IPS DF 4.7 (cell line): ENCODE data around the gene PLEKHA4.
"Not testable (repeated sequence)": the region's sequence is repeated elsewhere in the genome, so short reads cannot be mapped to it uniquely, and the experiment has no call there.

Experiments
- DNase-seq: peaks from one replicate; pipeline ENCODE4 v3.0.0-alpha.2; 2013; ENCODE audit warnings: low spot score; ENCODE audit errors: extremely low read depth

PLEKHA4 gene

DNA sequence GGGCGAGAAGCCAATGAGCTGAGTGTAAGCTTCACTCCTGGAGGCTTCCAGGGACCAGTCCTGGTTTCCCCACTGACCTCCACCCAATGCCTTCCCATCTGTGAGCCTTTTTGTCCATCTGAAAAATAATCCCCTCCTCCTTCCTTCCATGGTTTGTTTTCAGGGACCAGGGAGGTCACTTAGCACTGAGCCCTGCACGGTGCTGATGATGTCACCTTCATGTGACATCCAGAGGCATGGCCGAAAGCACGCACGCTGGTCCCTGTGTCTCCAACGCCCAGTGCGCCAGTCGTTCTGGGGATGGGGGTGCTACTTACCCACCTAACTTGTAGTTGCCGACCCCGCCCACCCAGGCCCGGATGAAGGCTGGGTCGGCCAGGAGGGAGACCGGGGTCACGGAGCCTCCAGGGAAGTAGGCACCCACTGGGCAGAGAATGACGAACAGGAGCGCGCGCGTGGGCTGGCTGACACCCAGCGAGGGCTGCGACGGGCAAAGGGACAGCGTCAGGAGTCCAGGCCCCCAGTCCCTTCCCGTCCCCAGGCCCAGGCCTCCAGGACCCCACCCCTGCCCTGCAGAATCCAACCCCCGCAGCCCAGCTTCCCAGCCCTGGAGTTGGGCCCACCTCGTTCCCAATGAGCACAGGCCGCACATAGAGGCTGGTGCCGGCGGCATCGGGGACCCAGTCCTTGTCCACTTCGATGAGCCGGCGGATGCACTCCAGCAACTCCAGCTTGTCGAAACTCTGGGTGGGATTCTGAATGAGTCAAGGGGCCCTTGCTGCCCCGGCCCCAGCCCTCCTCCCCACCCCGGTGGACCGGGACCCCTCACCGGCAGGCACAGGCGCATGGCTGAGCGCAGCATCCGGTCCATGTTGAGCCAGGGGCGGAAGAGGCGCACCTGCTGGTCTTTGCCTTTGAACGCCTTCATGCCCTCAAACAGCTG, 68.8 kb downstream of the PLEKHA4 start:
- DNase-seq: no peak

DNA sequence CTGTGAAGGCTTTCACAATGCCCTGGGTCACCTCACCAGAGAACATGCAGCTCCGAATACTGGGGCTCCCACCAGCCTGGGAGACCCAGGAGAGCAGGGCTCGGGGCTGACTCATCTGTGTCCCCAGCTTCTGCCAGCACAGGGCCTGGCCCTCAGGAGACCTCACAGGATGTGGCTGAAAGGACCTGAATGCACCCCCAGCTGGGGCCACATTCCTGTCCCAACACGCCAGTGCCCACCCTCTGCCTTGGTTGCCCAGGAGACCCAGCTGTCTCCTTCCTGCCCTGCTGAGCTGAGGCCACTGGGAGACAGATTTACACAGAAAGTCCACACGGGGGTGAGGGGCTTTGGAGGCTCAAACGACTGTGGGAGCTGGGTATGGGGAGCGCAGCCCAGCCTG, 69.5 kb downstream of the PLEKHA4 start:
- no peak for DNase-seq

DNA sequence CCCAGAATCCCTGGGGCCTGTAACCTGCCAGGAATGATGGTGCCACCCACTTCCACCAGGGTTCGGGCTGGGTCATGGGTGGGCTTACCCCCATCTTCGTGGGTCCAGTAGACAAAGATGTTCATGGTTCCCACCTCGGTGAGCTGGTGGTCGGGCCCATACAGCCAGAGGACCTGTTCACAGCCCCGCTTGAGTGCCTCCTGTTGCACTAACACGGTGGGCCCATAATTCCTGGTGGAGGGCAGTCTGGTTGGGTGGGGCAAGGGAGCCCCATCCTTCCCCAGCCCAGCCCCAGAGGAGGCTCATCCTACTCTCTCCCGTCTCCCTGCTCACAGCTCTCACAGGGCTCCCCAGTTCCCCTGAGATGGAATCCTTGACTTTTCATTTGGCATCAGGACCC, 71.3 kb downstream of the PLEKHA4 start:
- DNase-seq: no peak

DNA sequence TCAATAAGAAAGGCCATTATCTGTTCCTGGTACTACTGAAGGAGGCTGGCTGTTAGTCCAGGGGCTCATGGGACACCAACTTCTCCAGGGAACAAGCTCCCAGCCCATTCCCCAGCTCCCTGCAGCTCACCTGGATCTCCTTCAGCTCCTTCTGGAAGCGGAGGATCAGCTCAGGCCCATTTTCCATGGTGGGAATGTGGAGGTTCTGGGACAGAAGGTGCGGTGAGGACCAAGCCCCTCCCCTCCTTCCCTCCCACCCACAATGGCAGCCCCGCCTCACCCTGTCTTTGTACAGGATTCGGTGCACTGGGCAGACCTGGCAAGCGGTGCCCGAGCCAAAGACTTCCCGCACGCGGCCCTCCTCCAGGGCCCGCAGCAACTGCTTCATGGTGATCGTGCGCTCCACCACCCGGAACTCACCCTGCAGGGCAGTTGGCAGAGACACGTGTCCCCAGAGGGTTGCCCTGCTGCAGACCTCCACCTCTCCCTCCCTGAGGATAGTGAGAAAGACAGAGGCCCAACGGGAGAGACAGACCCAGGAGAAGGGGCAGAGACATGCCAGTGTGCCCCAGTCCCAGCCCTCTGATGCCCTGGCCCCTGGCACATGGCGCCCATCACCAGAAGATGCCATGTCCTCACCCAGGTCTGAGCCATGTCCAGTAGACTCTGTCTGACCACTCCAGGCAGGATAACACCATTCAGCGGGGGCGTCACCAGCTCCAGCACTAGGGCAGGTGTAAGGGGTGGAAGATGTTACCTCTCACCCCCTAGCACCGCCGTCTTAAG, 71.9 kb downstream of the PLEKHA4 start:
- DNase-seq: no peak

DNA sequence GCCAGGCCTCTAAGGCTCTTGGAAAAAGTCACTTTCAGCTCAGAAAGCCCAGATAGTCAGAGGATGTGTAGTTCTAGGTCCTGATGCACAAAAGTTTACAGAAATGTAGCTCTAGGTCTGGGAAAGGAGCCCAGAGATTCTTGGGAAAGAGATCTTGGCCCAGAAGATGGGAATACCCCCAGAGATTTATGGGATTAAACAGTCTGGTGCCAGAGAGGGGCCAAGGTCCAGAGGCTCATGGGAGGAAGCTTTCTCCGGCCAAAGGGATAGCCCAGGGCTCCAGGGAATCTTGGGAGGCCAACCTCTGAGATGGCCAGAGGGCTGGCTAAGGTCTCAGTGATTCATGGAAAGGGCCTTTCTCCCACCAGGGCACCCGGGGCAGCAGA, 72.7 kb downstream of the PLEKHA4 start:
- DNase-seq: no peak

DNA sequence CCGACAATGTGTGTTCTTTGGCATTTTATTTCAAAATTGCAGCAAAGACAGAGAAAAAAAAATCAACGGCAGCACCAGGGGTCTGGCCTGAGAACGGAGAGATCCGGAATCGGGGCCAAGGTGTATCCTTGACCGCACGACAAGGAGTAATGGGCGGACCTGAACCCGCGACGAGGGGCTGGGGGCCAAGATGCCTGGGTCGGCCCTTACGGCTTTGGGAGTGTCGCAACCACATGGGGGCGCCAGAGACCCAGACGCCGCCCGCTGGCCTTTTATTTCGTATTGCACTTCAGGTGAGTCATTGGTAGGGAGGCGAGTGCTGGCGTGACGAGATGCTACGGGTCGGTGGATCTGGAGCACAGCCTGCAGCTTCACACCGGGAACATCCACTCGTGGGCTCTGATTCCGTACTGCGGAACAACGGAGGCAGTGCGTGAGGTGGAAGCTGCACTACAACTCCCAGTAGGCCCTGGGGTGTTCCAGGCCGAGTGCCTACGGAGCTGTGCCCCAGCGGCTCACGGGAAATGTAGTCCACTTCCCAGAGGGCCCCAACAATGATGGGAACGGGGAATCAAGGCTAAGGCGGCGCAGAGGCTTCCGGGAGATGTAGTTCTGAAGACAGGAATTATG, 73.2 kb downstream of the PLEKHA4 start:
- no peak for DNase-seq

DNA sequence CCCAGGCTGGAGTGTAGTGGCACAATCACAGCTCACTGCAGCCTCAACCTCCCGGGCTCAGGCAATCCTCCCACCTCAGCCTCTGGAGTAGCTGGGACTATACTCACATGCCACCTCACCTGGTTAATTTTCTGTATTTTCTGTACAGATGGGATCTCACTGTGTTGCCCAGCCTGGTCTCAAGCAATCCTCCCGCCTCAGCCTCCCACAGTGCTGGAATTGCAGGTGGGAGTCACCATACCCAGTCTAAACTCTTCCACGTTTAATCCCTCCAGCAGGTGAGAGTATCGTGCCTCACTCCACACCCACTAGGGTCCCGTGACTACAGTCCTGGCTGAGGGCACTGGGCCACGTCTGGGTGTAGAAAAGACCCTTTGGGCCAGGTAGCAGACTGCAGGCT, 74.1 kb downstream of the PLEKHA4 start:
- DNase-seq: no peak

DNA sequence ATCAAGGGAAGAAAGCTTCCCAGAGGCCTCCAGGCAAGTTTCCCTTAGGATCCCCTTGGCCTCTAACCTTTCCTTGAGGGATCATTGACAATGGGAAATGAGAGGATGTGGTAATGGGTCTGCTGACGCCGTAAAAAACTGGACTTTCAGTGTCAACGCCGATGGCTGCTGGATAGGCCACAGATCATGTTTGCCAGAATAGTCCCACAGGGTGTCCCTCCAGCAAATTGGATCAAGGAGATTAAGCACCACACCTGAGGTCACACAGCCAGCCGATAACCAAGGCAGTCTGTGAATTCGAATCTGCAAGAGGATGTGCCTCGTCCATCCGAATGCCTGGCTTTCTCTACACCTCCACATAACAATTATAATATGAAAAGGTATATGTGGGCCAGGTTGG, 75.1 kb downstream of the PLEKHA4 start:
- no peak for DNase-seq

DNA sequence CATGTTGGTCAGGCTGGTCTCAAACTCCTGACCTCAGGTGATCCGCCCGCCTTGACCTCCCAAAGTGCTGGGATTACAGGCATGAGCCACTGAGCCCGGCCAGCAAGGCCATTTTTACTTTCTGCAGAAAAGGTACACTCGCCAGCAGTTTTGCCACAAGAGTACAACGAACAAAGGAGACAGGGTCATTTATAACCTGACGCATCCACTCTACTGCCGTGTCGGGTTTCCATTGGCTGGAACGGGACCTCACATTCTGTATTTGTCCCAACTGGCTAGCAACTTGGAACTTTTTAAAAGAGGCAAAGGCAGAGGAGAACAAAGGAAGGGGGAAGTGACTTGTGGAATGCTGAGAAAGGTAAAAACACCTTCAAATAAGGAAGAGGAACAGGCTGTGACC, 81.1 kb downstream of the PLEKHA4 start:
- DNase-seq: not testable (repeated sequence)
